ENCODE measurements around the gene GARRE1.
"Not testable (repeated sequence)": the region's sequence is repeated elsewhere in the genome, so short reads cannot be mapped to it uniquely, and the experiment has no call there.

The GARRE1 gene

GRCh38 chr19:34230820-34231219 is 23.5 kb upstream of the GARRE1 start:
- no peak for DNase-seq (ENCODE audit: low read depth, low spot score)

- DNase-seq (ENCODE audit: low read depth, low spot score): no peak
These were observed 22.9 kb upstream of the GARRE1 start for GRCh38 chr19:34231439-34231838.

- no peak for DNase-seq (ENCODE audit: low read depth, low spot score)
These were observed 21.5 kb upstream of the GARRE1 start for GRCh38 chr19:34232566-34233481.

- no peak for DNase-seq (ENCODE audit: low read depth, low spot score)
These were observed 18.9 kb upstream of the GARRE1 start for GRCh38 chr19:34235425-34235940.

GRCh38 chr19:34236035-34236987 is 18.0 kb upstream of the GARRE1 start:
- no peak for DNase-seq (ENCODE audit: low read depth, low spot score)

- DNase-seq (ENCODE audit: low read depth, low spot score): no peak
These were observed 17.1 kb upstream of the GARRE1 start for GRCh38 chr19:34237283-34237682.

GRCh38 chr19:34237939-34238338 is 16.4 kb upstream of the GARRE1 start:
- DNase-seq (ENCODE audit: low read depth, low spot score): no peak

- DNase-seq (ENCODE audit: low read depth, low spot score): no peak
These were observed 12.6 kb upstream of the GARRE1 start for GRCh38 chr19:34241513-34242337.

- not testable (repeated sequence) for DNase-seq (ENCODE audit: low read depth, low spot score)
These were observed 11.0 kb upstream of the GARRE1 start for GRCh38 chr19:34243138-34243875.

GRCh38 chr19:34243876-34244578 is 10.3 kb upstream of the GARRE1 start:
- DNase-seq (ENCODE audit: low read depth, low spot score): no peak

GRCh38 chr19:34244611-34245299 is 9.6 kb upstream of the GARRE1 start:
- no peak for DNase-seq (ENCODE audit: low read depth, low spot score)

GRCh38 chr19:34246340-34246739 is 8.0 kb upstream of the GARRE1 start:
- no peak for DNase-seq (ENCODE audit: low read depth, low spot score)

GRCh38 chr19:34248941-34249340 is 5.4 kb upstream of the GARRE1 start:
- no peak for DNase-seq (ENCODE audit: low read depth, low spot score)

- not testable (repeated sequence) for DNase-seq (ENCODE audit: low read depth, low spot score)
These were observed 1.2 kb upstream of the GARRE1 start for GRCh38 chr19:34253167-34253566.

GRCh38 chr19:34253681-34254045 is 691 bp upstream of the GARRE1 start:
- not testable (repeated sequence) for DNase-seq (ENCODE audit: low read depth, low spot score)

- DNase-seq (ENCODE audit: low read depth, low spot score): no peak
These were observed 511 bp downstream of the GARRE1 start for GRCh38 chr19:34254698-34255432.

- DNase-seq (ENCODE audit: low read depth, low spot score): no peak
These were observed 1.2 kb downstream of the GARRE1 start for GRCh38 chr19:34255546-34255945.

GRCh38 chr19:34256835-34257558 is 2.6 kb downstream of the GARRE1 start:
- DNase-seq (ENCODE audit: low read depth, low spot score): no peak

Measured in activated CD4-positive, CD25-positive, alpha-beta regulatory T cell treated with anti-CD3 and anti-CD28 coated beads, Interleukin-2, amount 50 U/mL, for 16 hours (primary cell).